Lower leg skin (tissue), 4 donors: ENCODE measurements around the gene SHISA6. TPM values are rescaled to one million over a fixed set of nuclear protein-coding genes. Genes with fewer than 3 reads are reported as not detected.

Source experiments
- DNase-seq, 2 donors: peaks; one replicate each; pipeline ENCODE4 v3.0.0-alpha.2; 2019; ENCODE audit warnings: low spot score in 2 of 2
- H3K4me3 ChIP-seq: fragments of 200-600 bp; sonication (generic); 2 replicates; pipeline ENCODE4 v1.5.1; 2017; ENCODE audit warnings: mild to moderate bottlenecking, low read depth; ENCODE audit not compliant: poor library complexity, severe bottlenecking
- POLR2A ChIP-seq, 2 donors: fragments of 450-650 bp; IDR thresholded peaks; one replicate each; pipeline ENCODE4 v1.6.1; 2016 to 2017; ENCODE audit warnings: antibody characterized with exemption in 2 of 2, mild to moderate bottlenecking in 1 of 2, moderate library complexity in 1 of 2
- WGBS, 2 donors: methylation state at CpG; one replicate each; pipeline ENCODE4 v1.1.5; 2018; 5-methylcytosine and 5-hydroxymethylcytosine counted together
- intact Hi-C: fragments of 100-400 bp; cut with DNase I; formaldehyde crosslinking; loops from one replicate; pipeline ENCODE4 v1.15.0; 2023; ENCODE audit warnings: low total_unique reads
- total RNA-seq, 4 donors: library from RNA; depleted of rRNA; stranded (reverse); fragments of >200 nt; gene quantifications; one replicate each; pipeline ENCODE4 v1.1.0, GENCODE V29; 2016
- TF ChIP-seq, protein P1 (sequence below), 3 donors: fragments of 450-650 bp; IDR thresholded peaks; one replicate each; pipeline ENCODE4 v1.5.1; 2016; ENCODE audit warnings: antibody characterized with exemption in 3 of 3, mild to moderate bottlenecking in 3 of 3, moderate library complexity in 2 of 3

The SHISA6 gene
- total RNA-seq, 4 donors from 2014 or later: 0.72 to 2.8 (median 1.4) TPM

DNA sequence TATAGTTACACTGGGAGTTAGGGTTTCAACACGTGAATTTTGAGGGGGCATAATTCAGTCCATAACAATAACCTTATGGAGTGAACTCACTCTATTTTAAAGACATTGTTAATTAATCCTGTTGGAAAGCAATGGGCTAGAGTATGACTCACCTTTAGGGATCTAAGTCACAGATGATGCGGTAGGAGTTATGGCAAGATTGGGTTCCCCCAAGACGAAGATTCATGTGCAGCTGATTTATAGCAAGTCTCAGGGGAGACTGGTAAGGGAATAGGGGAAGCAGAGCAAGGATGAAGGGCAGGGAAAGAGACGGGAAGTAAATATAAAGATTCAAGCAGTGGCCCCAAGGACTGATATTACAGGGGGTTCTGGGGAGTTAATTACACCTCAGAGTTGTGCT, 197.7 kb downstream of the SHISA6 start:
- 67 to 70% methylated on average over 4 of the region's 4 CpGs for WGBS, 2 donors
- no peak overlapping the region for H3K4me3 ChIP-seq
- intact Hi-C loops: no loop called here
- no peak for TF ChIP-seq POLR2A (IDR thresholded peaks at IDR 0.05)
- TF ChIP-seq, protein P1, sequence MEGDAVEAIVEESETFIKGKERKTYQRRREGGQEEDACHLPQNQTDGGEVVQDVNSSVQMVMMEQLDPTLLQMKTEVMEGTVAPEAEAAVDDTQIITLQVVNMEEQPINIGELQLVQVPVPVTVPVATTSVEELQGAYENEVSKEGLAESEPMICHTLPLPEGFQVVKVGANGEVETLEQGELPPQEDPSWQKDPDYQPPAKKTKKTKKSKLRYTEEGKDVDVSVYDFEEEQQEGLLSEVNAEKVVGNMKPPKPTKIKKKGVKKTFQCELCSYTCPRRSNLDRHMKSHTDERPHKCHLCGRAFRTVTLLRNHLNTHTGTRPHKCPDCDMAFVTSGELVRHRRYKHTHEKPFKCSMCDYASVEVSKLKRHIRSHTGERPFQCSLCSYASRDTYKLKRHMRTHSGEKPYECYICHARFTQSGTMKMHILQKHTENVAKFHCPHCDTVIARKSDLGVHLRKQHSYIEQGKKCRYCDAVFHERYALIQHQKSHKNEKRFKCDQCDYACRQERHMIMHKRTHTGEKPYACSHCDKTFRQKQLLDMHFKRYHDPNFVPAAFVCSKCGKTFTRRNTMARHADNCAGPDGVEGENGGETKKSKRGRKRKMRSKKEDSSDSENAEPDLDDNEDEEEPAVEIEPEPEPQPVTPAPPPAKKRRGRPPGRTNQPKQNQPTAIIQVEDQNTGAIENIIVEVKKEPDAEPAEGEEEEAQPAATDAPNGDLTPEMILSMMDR (IDR thresholded peaks at IDR 0.05): no peak
- DNase-seq: no peak

DNA sequence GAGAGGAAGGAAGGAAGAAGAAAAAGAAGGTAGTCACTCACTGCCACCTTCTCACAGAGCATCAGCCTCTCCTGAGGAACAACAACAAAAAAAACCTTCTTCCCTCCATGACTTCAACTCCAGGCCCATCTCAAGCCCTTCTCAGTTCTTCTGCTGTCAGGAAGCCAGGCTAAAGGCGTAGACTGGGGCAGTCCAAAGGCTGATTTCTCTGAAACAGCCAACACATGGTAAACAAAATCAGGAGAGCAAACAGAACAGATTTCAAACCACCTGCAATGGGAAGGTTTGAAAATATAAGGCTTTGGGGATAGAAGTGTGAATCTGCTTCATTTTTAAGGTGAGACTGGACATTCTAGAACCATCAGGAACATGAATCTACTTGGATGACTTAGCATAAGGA, 200.0 kb downstream of the SHISA6 start:
- TF ChIP-seq, protein P1 (IDR thresholded peaks at IDR 0.05): no peak
- TF ChIP-seq POLR2A (IDR thresholded peaks at IDR 0.05): no peak
- peak in 1 of 2 donors; percentile 4 for DNase-seq
- intact Hi-C loops: no loop called here
- 81 to 89% methylated on average over 1 of the region's 1 CpG for WGBS, 2 donors
- no peak overlapping the region for H3K4me3 ChIP-seq

DNA sequence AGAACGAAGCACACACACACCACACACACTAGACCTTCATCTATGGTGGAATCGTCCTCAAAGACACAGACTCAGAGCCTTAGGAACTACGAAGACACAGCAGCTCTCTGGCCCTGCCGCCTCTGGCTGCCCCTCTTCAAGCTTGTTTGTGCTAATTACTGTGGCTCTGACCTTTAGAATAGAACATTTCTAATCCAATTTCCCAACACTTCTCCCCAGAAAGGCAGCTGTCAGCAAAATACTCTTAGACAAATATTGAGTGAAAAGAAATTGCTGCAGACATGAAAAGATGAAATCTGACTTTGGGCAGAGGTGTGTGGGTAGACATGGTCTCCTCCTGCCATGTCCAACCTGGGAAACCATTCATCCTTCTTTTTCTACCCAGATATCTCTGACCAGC, 205.3 kb downstream of the SHISA6 start:
- intact Hi-C loops: no loop called here
- TF ChIP-seq, protein P1 (IDR thresholded peaks at IDR 0.05): no peak
- TF ChIP-seq POLR2A (IDR thresholded peaks at IDR 0.05): no peak
- WGBS, 2 donors: 79 to 87% methylated on average over 4 of the region's 4 CpGs
- peak in 1 of 2 donors; percentile 50 for DNase-seq
- H3K4me3 ChIP-seq: no peak overlapping the region

DNA sequence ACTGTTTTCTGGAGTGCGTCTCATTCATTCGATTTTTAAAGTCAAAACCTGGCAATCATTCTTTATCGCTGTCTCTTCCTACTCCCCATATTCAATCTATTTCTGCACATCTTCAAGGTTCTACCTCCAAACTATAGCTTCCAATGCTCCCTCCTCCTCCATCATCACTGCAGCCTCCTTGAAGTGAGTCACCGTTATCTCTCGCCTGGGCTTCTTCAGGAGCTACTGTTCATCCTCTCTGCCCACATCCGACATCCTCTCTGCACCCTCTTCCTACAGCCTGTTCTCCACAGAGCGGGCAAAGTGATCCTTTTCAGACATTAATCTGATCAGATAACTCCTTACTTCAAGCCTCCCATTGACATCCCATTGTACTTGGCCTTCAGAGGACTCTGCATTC, 213.1 kb downstream of the SHISA6 start:
- no peak for DNase-seq
- 94 to 95% methylated on average over 7 of the region's 7 CpGs for WGBS, 2 donors
- TF ChIP-seq, protein P1 (IDR thresholded peaks at IDR 0.05): no peak
- no peak for TF ChIP-seq POLR2A (IDR thresholded peaks at IDR 0.05)
- no peak overlapping the region for H3K4me3 ChIP-seq
- intact Hi-C loops: no loop called here

DNA sequence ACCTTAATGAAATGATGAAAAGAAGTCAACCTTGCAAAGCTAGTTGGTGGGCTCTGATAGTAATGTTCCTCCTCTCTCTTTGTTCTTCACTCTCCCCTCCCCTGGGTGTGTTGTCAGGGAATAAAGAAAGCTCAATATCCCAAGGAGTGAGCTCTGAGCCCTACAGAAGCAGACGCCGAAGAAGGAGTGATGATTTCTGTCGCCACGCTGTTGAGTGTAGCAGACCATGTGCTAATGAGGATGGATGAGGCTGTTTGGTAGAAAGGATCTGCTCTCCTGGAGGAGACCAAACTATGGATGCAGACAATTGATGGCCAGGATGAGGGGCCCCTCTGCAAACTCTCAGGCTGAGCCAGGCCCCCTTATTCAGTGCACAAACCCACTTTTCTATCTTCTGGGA, 217.3 kb downstream of the SHISA6 start:
- 82 to 87% methylated on average over 4 of the region's 4 CpGs for WGBS, 2 donors
- intact Hi-C loops: no loop called here
- TF ChIP-seq, protein P1 (IDR thresholded peaks at IDR 0.05): no peak
- no peak for TF ChIP-seq POLR2A (IDR thresholded peaks at IDR 0.05)
- H3K4me3 ChIP-seq: no peak overlapping the region
- DNase-seq: peak in 1 of 2 donors; percentile 10

DNA sequence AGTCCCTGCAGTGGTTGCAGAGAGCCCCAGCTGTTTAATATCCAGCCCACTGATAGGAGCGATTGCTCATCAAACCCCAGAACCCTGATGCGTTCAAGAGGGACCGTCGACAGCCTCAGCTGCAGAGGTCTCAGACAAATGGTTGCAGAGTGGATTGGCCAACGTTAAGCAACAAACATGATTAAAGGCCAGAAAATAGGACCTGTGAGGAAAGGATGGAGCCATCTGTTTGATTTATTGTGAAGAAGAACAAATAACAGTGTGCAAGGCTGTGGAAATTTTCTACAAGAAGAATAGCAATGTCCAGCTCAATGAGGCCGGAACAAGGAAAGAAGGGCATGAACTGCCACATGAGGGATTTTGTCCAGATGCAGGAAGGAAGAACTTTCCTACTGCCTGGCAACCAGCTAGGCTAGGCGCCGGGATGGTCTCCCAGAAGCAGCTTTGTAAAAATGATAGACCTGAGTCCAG, 218.9 kb downstream of the SHISA6 start:
- intact Hi-C loops: no loop called here
- 56 to 63% methylated on average over 8 of the region's 8 CpGs for WGBS, 2 donors

More for the DNA sequence above, 218.9 kb downstream of the SHISA6 start:
- TF ChIP-seq, protein P1 (IDR thresholded peaks at IDR 0.05): no peak
- no peak for TF ChIP-seq POLR2A (IDR thresholded peaks at IDR 0.05)
- H3K4me3 ChIP-seq: no peak overlapping the region
- peak in 1 of 2 donors; percentile 54 for DNase-seq
